BJ (cell line): ENCODE results near the gene SIGLEC9. TPM values are rescaled to one million over a fixed set of nuclear protein-coding genes. Genes with fewer than 3 reads are reported as not detected.

Source experiments
- CTCF ChIA-PET: fragments of 350-600 bp; formaldehyde crosslinking; extraction: SDS; loops from one replicate; lab custom pipeline; 2021; ENCODE audit warnings: antibody characterized with exemption, inconsistent platforms; lab: Yijun Ruan, JAX
- POLR2A ChIA-PET: fragments of 300-600 bp; sonication (Branson Sonifier 250); formaldehyde crosslinking; extraction: SDS; loops from one replicate; lab custom pipeline; 2021; ENCODE audit warnings: antibody characterized with exemption; lab: Charles Lee
- DNase-seq: peaks from one replicate; pipeline ENCODE4 v3.0.0-alpha.2; 2011; ENCODE audit warnings: low read depth
- H3K27me3 ChIP-seq: 2 replicates; pipeline ENCODE4 v1.6.0; 2011; ENCODE audit warnings: low read length; ENCODE audit not compliant: control insufficient read depth, insufficient read depth
- H3K36me3 ChIP-seq: 2 replicates; pipeline ENCODE4 v1.5.1; 2011; ENCODE audit warnings: low read length; ENCODE audit not compliant: control insufficient read depth, insufficient read depth
- H3K4me3 ChIP-seq: 2 replicates; pipeline ENCODE4 v1.5.1; 2011; ENCODE audit warnings: low read depth, mild to moderate bottlenecking, control low read depth, low read length
- polyA plus RNA-seq: library from polyadenylated mRNA; depleted of rRNA; stranded (reverse); fragments of >200 nt; gene quantifications from 2 replicates; pipeline ENCODE4 v1.2.3, GENCODE V29; 2011
- TF ChIP-seq, protein P1 (sequence below): IDR thresholded peaks from 2 replicates; pipeline ENCODE4 v1.5.1; 2011; ENCODE audit warnings: low read depth, mild to moderate bottlenecking, control low read depth, inconsistent platforms, low read length, moderate library complexity; ENCODE audit not compliant: insufficient read depth

The SIGLEC9 gene
- polyA plus RNA-seq, 1 experiment, result not detected

DNA sequence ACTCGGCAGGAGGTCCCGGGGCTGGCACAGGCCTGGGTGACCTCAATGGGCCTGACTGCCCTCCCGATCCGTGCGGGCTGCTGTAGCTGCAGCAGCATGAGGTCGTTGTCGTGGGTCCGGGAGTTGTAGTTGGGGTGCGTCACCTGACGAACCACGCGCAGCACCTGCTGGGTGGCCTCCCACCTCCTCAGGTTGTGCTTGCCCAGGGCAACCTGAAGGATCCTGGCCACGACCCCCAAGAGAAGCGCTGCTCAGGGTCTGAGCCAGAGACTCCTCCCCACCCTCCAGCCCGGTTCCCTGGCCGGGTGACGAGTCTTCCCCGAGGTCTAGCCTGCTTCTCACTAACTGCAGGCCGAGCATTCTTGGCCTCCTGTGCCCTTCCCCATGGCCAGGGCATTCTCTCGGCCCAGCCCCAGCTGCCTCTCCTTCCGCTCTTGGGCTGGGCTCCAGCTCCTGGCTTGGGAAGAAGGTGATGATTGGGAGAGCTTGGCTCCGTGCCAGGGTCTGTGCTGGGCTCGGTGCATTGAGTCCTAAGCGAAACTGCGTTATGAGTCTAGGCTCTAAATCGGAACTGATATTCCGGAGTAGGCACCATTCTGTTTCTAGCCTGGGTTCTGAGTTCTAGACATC is 45.1 kb upstream of the SIGLEC9 start:
- Histone ChIP-seq H3K36me3 (no peaks in the 10 kb centered on the region), H3K27me3 (no peaks in the 10 kb centered on the region), H3K4me3 (no peak overlapping the region)
- TF ChIP-seq, protein P1, sequence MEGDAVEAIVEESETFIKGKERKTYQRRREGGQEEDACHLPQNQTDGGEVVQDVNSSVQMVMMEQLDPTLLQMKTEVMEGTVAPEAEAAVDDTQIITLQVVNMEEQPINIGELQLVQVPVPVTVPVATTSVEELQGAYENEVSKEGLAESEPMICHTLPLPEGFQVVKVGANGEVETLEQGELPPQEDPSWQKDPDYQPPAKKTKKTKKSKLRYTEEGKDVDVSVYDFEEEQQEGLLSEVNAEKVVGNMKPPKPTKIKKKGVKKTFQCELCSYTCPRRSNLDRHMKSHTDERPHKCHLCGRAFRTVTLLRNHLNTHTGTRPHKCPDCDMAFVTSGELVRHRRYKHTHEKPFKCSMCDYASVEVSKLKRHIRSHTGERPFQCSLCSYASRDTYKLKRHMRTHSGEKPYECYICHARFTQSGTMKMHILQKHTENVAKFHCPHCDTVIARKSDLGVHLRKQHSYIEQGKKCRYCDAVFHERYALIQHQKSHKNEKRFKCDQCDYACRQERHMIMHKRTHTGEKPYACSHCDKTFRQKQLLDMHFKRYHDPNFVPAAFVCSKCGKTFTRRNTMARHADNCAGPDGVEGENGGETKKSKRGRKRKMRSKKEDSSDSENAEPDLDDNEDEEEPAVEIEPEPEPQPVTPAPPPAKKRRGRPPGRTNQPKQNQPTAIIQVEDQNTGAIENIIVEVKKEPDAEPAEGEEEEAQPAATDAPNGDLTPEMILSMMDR, result no peak
- CTCF ChIA-PET, result interaction anchor here (0.6 kb wide), 1 partner anchor 17 kb away, joined by 3 read pairs; no protein-coding TSS in a partner anchor
- POLR2A ChIA-PET, result no interaction called here
- no peak for DNase-seq

DNA sequence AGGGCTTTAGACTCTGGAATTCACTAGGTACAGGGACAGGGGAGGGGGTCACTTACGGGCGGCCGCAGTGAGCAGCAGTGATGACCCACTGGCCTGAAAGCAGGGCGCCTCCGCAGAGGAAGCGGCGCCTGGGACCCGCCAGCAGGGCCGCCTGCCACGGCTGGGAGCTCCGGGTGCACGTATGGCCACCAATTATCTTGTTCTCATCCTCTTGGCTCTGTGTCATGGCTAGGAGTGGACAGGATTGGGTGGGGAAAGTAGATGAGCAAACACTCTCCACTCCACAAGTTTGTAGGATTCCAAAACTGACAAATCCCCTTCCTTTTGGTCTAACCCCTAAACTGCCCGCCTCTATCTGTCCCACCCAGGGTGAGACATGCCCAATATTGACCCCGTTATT is 43.2 kb upstream of the SIGLEC9 start:
- DNase-seq, result no peak
- Histone ChIP-seq H3K27me3 (no peaks in the 10 kb centered on the region), H3K4me3 (no peak overlapping the region), H3K36me3 (no peaks in the 10 kb centered on the region)
- TF ChIP-seq, protein P1, result no peak
- POLR2A ChIA-PET, result no interaction called here
- CTCF ChIA-PET, result interaction anchor here (0.9 kb wide), 1 partner anchor 77 kb away, joined by 3 read pairs; no protein-coding TSS in a partner anchor

DNA sequence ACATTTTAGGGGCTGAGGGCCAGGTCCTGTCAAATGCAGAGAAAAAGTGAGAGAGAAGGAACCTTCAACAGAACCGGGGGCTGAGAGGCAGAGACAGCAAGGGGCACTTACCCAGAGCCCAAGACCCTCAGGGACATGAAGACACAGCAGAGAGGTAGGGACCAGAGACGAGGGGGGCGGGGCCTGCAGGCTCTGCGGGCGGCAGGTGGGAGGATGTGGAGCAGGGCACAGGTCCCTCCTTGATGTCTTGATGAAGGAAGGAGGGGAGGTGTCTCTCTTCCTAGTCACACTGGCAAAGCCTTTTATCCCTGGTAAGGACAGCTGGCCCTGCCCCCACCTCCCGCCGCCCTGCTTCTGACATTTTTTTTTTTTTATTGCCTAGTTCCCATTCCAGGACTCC is 42.1 kb upstream of the SIGLEC9 start, which contains the start of gene KLK14:
Gene KLK14, minus strand, starts transcription at position 277 of the 400 bp plus-strand sequence. Its CDS starts 273 bp downstream, at position 4.
- ChIA-PET POLR2A (no interaction called here), CTCF (no interaction called here)
- no peaks in the 10 kb centered on the region for H3K27me3 ChIP-seq
- TF ChIP-seq, protein P1, result no peak
- no peaks in the 10 kb centered on the region for H3K36me3 ChIP-seq
- DNase-seq, result no peak
- H3K4me3 ChIP-seq, result no peak within 1 kb of the TSS

DNA sequence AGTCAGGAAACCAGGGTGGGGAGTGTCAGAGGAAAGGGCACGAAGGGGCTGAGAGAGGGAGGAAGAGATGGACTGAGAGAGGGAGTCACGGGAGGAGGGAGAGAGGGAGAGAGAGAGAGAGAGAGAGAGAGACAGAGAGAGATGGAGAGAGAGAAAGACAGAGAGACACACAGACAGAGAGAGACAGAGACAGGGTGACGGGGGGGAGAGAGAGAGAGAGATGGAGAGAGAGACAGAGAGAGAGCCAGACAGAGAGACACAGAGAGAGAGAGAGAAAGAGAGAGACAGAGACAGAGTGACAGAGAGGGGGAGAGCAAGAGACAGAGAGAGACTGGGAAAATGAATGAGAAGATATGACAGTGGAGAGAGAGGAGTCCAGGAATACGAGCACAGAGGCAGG is 41.5 kb upstream of the SIGLEC9 start:
- no peaks in the 10 kb centered on the region for H3K36me3 ChIP-seq

DNA sequence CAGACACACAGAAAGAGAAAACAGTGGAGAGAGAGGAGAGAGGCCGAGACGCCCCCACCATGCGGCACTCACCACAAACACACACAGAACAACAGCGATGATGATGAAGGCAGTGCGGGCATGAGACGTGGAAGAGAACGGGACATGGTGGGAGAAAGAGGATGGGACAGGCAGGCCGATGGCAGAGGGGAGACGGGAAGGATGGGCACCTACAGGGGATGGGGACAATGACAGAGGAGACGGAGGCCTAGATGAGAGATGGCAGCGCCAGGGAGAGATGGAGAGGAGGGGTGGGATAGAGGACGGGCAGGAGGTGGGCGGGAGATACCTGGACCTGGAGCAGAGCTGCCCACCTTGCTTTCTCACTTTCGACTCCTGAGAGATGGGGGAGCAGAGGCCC is 40.9 kb upstream of the SIGLEC9 start:
- TF ChIP-seq, protein P1, result no peak
- DNase-seq, result no peak
- Histone ChIP-seq H3K4me3 (no peak overlapping the region), H3K27me3 (no peaks in the 10 kb centered on the region), H3K36me3 (no peaks in the 10 kb centered on the region)
- CTCF ChIA-PET, result interaction anchor here (0.8 kb wide), 1 partner anchor 13 kb away, joined by 3 read pairs; no protein-coding TSS in a partner anchor
- POLR2A ChIA-PET, result no interaction called here

More for the DNA sequence above, 41.5 kb upstream of the SIGLEC9 start:
- CTCF ChIA-PET, result no interaction called here
- POLR2A ChIA-PET, result no interaction called here
- TF ChIP-seq, protein P1, result no peak
- DNase-seq, result no peak
- no peak overlapping the region for H3K4me3 ChIP-seq
- no peaks in the 10 kb centered on the region for H3K27me3 ChIP-seq
